NCI-H2227 treated with DMSO at 0.1 percent for 48 hours (cell line): Measurements from ENCODE around the gene FBXO48.
A peak's percentile ranks its signal among the peaks of the same experiment; 100 is the strongest.

ENCODE experiments used
- DNase-seq: peaks from one replicate; lab custom pipeline; 2025; lab: John Stamatoyannopoulos, UW

FBXO48 gene

DNA sequence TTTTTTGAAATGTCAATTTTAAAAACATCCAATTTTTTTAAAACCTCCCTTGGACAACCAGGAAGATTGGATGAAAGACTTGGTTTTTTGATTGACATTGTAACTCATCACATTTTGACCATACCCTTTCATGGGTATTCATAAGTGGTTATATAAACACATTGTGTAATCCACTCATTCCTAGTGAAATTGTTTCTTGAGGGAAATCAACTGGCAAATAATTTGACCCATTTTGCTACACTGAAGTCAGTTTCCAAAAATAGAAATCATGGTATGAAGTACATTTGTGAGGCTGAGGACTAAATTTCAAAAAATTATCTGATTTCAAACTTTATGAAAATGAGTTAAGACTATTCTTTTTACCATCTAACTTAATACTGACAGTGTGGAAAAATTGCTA is 31.5 kb downstream of the FBXO48 start:
- no peak for DNase-seq

- DNase-seq, result no peak
These were observed 32.1 kb downstream of the FBXO48 start for GRCh38 chr2:68434981-68435380.

DNA sequence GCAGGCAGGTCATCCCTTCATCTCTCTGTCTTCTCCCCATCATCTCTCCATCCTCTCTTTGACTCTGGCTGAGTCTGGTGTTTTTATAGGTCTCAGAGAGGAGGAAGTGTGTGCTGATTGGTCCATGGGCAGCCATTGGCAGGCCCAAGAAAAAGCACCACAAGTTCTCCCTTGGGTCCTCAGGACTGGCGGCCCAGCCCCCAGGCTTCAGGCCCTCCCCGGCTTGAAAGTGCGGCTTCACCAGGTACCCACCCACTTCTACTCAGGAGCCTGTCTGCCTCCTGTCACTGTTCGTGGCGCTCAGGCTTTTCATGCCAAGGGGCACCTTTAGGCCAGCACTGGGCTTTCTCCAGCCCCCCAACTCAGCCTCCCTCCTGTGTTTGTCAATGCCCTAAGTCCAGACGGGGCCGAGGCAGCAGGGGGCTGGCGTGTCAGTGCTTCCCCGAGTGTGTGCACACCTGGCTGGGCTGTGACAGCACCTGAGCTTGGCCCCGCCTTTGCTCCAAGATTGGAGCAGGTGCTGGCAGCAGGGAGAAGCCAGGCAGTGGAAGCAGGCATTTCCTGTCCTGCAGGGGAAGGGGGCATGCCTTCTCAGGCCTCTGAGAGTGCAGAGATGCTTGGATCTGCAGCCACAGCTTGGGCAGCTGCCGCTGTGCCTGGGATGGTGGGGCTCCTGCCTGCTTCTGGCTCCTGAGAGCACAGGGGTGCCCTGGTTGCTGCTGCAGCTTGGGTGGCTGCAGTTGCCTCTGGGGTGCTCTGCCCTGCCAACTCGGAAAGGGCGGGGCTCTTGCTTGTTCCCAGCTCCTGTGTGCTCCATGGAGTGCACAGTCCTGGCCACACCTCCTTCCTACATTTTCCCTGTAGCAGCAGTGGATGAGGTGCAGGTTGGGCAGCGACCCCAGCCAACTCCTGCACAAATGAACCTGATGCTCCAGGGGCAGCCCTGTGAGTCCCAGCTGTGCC is 34.1 kb downstream of the FBXO48 start:
- DNase-seq, result no peak

- no peak for DNase-seq
These were observed 35.6 kb downstream of the FBXO48 start for GRCh38 chr2:68431316-68431972.

- DNase-seq, result peak; percentile 41
These were observed 37.7 kb downstream of the FBXO48 start for GRCh38 chr2:68429311-68429826.

DNA sequence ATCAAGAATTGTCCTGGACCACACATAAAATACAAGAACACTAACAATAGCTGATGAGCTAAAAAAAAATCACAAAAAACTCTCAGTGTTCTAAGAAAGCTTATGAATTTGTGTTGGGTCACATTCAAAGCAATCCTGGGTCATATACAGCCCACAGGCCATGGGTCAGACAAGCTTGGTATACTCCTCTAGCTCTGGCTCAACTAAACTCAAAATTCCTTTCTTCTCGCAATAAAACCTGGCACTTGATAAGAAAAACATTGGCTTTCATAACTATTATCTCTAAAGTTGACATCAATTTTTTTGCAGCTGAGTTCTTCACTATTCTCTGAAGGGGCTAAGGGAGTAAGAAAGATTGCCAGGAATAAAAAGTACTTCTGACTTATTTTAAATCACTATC is 38.3 kb downstream of the FBXO48 start:
- no peak for DNase-seq

DNA sequence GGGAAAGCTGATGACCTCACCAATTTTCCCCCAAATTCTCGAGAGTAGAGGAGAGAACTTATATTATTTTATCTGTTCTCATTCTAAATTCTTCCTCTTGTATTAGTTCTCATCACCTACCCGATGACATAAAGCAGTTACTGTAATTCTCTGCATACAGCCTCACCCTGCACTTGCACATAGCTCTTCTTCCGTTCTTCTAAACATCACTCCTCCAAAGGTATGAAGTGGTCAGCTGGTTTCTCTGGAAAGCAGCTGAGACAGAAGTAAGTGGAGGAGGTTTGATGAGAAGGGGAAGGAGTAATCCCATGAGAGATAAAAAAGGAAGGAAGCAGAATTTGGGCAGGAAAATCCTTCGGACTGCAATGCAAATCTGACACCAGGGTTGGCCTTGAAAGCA is 39.0 kb downstream of the FBXO48 start:
- DNase-seq, result no peak

DNA sequence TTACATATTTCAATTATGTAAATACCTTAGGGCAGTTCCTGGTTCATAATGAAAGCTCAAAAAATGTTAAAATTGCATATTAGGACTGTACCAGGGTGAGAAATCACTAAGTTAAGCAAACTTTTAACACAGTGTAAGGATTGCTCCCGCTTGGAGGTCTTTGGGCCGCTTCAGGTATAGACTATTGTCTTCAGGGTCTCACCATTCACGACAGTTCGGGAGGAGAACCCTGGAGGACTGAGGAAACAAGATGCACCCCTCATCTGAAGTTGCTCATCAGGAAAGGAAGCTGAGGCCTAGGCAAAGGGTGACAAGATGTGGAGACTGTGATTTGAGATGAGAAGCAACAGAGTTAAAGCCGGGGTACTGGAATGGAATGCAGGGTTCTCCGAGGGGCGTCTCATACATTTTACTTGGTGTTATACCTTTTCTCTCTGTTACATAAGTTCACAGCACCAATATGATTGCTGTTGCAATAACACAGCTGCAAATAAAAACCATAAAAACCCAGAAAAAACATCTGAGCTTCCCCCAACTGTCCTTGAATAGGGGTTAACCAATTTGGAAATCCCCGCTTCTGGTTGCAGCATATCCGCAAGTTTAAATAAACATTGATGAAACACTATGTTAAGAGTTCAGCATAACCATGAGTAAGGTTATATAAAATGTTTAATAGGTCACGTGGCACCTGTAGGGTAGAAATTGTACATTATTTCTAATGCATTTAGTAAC is 40.1 kb downstream of the FBXO48 start:
- no peak for DNase-seq

GRCh38 chr2:68426446-68426845 is 40.6 kb downstream of the FBXO48 start:
- no peak for DNase-seq

GRCh38 chr2:68425503-68425902 is 41.6 kb downstream of the FBXO48 start:
- DNase-seq, result no peak

DNA sequence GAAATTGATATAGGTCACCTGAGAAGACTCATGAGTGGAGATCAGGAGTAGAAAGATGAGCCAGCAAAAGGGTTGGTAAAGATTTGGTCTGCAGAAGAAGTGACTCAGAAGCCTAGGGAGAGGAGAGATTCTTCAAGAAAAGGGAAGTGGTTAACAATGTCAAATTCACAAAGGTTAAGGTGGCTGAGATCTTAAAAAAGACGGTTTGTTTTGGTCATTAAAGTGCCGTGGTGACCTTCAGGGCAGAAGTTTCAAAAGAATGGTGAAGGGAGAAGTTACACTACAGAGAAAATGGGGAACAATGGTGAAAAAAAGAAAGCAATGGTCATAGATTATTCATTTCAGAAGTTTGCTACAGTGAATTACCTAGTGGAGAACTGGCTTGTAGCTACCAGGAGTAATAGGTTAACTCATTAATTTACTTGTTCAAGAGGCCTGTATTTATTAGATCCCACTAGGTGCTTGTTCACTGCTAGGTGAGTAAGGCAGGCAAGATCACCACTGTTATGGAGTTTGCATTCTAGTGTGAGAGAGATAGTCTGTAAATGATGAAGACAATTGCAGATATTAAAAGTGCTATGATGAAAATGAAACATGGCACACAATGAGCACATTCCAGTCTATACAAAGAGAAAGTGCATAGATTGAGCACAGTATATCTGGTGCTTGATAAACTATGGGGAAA is 43.0 kb downstream of the FBXO48 start:
- no peak for DNase-seq

DNA sequence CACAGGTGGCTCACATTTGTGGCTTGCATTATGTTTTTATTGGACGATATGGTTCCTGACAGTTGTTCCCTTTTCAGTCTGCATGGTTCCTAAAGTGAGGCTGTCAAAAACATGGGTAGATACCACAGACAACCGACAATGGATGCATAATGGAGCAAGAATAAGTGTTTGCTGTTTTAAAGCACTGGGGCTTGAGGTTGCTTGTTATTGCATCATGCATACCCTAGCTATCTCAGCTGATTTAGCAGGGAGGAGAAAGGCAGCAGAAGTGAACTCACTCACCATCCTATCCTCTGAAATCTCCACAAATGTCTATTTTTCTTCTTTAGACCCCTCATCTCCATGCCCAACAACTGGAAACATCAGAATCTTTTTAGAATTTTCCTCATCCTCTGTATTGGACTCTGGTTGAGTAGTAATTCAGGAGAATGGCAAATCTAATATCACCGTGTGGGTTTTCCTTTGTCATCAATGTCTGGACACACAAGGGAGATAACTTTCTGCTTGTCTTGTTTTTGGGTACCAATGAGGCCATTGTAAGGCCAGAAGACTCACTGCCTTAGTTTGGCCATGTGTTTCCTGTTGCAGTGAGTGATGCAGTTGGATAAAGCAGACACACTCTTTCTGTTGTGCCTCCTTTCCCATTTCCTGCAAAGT is 46.7 kb downstream of the FBXO48 start:
- DNase-seq, result no peak

DNA sequence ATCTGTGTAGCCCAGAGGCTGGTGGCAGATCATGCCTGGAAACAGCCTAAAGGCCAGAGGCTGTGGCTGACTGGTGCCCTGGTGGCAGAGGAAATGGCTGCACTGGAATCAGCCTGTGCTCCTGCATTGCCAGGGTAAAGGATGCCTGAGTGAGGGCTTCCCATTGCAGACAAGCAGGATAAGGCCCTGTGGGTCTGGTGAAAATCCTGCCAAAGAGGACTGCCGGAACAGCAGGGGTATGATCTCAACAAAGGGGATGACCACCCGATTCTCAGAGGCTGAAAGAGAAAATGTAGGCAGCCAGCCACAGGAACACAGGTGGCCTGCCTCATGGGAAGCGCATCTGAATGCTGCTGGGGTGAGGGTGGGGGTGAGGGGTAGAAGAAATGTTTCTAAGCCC is 48.2 kb downstream of the FBXO48 start:
- no peak for DNase-seq

GRCh38 chr2:68418419-68418818 is 48.7 kb downstream of the FBXO48 start:
- no peak for DNase-seq

GRCh38 chr2:68417926-68418325 is 49.2 kb downstream of the FBXO48 start:
- no peak for DNase-seq

- DNase-seq, result no peak
These were observed 50.9 kb downstream of the FBXO48 start for GRCh38 chr2:68416081-68416675.

DNA sequence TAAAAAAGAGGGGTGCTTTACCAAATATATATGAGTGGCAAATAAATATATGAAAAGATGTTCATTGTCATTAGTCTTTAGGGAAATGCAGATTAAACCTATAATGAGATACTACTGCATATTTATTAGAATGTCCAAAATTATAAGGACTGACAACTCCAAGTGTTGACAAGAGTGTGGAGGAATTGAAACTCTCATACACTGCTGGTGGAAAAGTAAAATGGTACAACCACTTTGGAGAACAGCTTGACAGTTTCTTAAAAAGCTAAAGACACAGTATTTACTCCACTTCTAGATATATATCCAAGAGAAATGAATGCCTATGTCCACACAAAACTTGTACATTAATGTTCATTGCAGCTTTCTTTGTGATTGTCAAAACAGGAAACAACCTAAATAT is 51.6 kb downstream of the FBXO48 start:
- no peak for DNase-seq

DNA sequence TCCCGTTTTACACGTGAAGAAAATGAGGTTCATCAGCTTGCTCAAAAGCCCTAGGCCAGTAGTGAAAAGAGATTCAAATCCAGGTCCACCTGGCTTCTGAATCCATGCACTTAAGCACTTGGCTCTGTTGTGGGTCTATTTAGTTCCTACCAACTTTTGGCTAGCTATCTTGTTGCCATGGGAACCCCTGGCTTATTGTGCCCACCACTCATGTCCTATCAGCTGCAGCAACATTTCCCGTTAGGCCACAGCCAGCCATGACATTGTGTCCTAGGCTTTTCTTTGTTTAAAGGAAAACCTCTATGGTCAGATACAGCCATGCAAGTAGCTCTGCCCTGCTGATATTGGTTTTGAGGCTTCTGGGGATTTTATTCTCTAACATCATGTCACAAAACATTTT is 52.2 kb downstream of the FBXO48 start:
- DNase-seq, result no peak

GRCh38 chr2:68414452-68414851 is 52.6 kb downstream of the FBXO48 start:
- DNase-seq, result no peak

DNA sequence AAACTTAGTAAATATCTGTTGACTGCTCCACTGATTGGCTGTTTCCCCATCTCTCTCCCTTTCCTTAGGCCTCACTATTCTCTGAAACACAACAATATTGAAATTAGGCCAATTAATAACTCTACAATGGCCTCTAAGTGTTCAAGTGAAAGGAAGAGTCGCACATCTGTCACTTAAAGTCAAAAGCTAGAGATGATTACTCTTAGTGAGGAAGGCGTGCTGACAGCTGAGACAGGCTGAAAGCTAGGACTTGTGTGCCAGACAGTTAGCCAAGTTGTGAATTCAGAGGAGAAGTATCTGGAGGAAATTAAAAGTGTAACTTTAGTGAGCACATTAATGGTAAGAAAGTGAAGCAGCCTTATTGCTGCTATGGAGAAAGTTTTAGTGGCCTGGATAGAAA is 53.6 kb downstream of the FBXO48 start:
- DNase-seq, result no peak
